GM18867 (cell line): ENCODE measurements around the gene LRP6.
"Not testable (repeated sequence)": the region's sequence is repeated elsewhere in the genome, so short reads cannot be mapped to it uniquely, and the experiment has no call there.

Source experiments
- ATAC-seq: cut with Tn5 transposase; IDR thresholded peaks from one replicate; pipeline ENCODE4 v1.9.1; 2021; ENCODE audit warnings: mild to moderate bottlenecking, moderate library complexity; ENCODE audit not compliant: unreplicated experiment

Gene LRP6

DNA sequence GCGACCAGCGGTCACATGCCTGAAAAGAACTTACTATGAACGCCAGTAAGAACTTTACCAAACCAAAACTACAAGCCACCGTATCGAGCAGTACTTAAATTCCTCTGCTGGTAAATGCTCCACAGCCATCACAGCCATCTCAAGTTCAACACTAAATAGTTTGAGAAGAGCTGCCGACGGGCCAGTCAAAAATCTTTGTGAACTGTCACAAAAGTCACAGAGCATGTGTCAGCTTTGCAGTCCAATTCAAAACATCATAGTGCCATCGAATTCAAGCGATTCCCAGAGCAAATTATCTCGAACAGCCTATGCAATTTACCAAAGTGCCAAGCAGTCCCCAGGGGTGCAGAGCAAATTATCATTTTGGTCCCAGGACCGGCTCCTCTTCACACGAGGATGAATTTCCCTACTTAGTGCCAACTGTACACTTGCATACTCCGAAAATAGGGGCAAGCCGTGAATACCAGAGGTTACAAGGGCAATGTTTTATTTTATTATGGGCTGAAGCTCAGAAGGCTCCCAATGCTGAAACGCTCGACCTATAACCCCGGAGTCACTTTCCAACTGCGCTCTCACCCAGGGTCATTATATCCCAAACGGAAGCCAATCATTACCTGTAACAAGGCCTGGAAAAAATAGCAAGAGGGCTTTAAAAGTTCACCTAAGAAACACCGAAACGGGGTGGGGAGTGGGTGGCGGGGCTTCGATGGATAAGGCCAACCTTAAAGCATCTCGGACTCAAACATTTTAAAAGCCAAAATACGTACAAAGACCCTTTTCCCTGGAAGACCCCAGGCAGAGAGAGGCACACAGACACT is 1.1 kb downstream of the LRP6 start:
- no peak for ATAC-seq

DNA sequence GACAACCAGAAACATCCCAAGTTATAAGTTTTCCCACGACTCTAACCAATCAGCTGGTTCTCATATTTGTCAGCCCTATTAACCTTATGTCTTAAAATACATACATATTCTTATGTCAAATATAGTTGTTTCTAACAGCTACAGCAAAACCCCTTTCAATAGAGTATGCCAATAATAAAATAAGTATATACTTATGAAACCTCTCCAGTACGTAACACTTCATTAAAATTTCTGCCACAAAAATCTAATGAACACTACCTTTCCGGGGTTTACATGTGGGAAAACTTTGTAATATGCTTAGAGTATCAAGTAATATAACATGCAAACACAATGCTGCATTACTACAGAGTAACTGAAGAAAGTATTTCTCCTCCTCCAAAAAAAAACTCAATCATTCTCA is 1.8 kb downstream of the LRP6 start:
- ATAC-seq = no peak

DNA sequence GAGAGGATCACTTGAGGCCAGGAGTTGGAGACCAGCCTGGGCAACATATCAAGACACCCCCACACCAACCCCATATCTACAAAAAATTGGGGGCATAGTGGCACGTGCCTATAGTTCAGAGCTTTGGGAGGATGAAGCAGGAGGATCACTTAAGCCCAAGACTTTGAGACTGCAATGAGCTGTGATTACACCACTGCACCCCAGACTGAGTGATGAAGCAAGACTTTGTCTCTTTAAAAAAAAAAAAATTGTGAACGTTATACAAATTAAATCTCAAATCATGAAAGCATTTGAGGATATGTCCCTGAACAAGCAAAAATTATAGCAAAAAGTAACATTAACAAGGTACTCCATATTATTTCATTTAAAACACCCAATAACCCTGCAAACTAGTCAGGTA is 2.9 kb downstream of the LRP6 start:
- ATAC-seq = no peak

DNA sequence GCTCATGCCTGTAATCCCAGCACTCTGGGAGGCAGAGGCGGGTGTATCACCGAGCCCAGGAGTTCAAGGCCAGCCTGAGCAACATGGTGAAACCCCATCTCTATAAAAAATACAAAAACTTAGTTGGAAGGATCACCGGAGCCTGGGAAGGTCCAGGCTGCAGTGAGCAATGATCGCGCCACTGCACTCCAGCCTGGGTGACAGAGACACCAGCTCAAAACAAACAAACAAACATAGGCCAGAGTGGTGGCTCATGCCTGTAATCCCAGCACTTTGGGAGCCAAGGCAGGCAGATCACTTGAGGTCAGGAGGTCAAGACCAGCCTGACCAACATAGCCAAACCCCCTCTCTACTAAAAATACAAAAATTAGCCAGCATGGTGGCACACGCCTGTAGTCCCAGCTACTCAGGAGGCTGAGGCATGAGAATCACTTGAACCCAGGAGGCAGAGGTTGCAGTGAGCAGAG is 10.5 kb downstream of the LRP6 start:
- ATAC-seq = not testable (repeated sequence)

GRCh38 chr12:12254553-12254952 is 12.3 kb downstream of the LRP6 start:
- no peak for ATAC-seq

DNA sequence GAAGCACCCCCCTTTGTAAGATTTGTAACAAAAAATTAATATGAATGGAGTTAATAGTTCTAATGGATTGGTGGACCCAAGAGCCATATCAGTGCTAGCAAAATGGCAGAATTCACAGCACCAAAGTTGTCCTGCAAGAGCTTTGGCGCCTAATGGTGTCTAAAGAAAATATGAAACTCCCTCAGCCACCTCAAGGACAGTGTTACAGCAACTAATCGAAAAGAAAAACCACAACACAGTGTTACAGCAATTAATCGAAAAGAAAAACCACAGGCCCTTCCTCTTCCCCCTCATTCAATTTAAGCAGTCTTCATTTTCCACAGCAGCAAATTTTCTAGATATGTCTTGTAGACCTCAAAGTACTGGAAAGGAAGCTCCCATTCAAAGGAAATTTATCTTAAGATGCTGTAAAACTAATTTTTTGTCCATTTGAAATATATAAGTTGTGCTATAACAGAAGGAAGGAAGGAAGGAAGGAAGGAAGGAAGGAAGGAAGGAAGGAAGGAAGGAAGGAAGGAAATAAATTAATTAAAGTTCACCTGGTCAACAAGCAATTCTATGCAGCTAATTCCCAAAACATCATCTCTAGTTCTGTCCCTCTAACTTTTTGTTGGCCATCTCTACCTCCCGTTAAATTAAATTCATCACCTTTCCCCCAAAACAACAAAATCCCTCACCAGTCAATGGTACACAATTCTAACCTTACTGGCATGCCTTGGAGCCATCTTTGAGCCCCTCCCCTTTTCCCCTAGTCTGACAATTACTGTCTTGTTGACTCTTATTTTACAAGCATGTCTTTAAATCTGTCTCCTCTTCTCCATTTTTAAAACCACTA is 17.4 kb downstream of the LRP6 start:
- no peak for ATAC-seq

- no peak for ATAC-seq
Measured at GRCh38 chr12:12247584-12247983, 19.3 kb downstream of the LRP6 start.

DNA sequence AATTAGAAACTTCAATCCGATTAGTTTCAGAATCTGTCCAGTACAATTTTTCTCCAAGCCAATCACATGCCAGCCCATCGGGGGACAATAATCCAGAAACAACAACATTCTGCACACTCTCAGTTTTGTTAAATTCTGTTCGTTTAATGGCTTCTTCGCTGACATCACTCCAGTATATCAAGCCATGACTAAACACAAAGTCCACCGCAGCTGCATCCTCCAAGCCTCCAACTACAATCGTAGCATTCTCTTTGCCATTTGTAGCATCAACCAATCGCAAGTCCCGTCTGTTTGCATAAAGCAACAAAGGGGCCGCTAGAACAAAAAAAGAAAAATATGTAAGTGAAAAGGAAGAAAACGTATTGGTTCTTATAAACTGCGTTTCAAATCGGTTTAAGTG is 22.5 kb downstream of the LRP6 start:
- ATAC-seq = no peak

DNA sequence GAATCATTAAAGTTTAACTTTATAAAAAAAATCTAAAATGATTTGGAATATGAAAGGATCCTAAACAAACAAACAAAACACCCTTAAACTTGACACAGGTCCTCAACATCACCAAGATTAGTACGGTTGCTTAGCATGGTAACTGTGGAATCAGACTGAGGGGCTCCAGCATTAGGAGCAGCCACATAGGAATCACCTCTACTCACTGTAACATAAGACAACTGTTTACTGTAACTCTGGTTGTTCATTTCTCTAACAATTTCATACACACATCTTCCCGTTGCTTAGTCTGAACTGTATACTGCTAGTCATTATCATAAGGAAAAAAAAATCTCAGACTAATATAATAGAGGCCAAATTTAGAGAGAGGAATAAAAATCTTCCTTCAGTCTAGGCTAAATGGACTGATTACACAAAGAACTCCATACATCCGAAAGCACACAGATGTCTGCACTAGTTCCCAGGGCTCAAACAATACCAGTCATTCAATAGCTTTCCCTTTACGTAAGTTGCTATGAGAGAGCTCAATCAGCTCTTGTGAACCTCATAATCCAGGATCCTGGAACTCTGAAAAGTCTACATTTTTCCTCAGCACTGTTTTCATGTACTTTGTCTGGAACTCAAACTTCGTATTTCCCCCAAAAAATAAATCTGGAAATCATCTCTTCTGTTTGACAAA is 26.0 kb downstream of the LRP6 start:
- ATAC-seq = no peak

GRCh38 chr12:12239127-12239526 is 27.7 kb downstream of the LRP6 start:
- no peak for ATAC-seq

DNA sequence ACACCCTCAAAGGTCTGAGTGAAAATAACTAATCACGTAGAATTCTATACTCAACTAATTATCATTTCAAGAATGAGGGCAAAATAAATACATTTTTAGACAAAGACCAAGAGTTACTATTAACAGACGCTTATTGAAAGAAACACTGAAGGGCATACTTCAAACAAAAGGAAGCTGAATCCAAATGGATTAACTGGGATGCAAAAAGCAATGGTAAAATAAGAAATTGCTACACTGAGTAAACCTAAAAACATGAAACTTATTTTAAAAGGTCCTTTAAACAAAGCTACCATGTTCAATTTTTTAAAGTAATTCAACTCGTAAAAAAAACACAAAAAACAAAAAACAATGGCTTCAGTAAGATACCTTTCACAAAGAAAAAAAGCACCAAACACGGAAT is 28.2 kb downstream of the LRP6 start:
- ATAC-seq = no peak

- ATAC-seq = no peak
Measured at GRCh38 chr12:12236896-12237295, 29.9 kb downstream of the LRP6 start.

DNA sequence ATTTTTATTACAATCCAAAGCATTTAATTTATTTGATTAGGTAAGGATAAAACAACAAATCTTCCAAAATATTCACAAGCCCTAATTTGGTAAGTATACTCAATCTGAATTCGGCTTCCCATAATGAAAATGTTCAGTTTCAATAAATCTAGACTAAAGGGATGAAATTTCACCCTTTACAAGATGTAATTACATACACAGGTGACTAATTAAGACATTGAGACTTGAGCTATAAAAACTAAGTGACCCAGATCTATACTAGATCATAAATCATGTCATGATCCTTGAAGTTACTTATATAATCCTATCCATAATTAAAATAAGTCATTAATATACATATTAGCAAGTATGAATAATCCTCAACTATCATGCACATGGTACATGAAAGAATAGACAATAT is 36.6 kb downstream of the LRP6 start:
- no peak for ATAC-seq

GRCh38 chr12:12229556-12230092 is 37.2 kb downstream of the LRP6 start:
- ATAC-seq = no peak

DNA sequence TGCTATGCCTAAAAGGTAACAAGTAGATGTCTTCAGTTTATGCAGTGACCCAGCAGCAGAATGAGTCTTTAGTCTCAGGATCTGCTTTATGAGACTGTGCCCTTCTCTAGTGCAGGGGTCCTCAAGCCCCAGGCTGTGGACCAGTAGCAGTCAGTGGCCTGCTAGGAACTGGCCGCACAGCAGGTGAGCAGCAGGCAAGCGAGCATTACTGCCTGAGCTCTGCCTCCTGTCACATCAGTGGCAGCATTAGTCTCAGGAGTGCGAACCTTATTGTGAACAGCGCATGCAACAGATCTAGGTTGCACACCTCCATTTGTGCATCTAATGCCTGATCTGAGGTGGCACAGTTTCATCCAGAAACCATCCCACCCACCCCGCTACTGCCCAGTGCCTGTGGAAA is 38.4 kb downstream of the LRP6 start:
- no peak for ATAC-seq

GRCh38 chr12:12226187-12226586 is 40.7 kb downstream of the LRP6 start:
- no peak for ATAC-seq

DNA sequence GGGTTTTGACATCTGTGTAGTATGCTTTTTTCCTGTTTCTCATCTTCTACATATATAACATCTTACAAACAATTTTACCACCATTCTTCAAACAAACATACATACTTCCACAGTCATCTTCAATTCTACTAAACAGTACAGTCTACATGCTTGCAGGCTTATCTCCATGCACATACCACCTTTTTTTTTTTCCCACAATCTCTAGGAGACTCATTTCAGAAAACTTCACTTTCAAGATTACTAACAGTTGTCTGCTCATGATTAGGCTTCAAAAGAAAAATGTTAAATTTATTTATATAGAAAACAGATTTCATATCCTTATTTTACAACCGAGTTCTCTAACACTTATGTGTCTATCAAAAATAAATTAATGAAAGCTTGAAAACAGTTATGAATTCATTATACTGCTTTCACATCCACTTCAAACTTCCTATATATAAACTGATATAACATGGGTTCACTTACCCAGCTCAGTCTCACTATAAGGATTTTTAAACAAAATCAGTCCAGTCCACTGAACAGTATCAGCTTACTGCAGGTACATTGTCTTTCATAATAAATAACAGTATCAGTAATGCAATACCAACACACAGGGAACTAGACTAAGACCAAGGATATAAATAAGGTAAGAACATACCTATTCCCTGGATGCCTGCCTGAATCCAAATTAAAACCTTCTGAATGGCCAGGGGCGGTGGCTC is 42.5 kb downstream of the LRP6 start:
- ATAC-seq = no peak

- no peak for ATAC-seq
Measured at GRCh38 chr12:12221560-12221959, 45.3 kb downstream of the LRP6 start.

DNA sequence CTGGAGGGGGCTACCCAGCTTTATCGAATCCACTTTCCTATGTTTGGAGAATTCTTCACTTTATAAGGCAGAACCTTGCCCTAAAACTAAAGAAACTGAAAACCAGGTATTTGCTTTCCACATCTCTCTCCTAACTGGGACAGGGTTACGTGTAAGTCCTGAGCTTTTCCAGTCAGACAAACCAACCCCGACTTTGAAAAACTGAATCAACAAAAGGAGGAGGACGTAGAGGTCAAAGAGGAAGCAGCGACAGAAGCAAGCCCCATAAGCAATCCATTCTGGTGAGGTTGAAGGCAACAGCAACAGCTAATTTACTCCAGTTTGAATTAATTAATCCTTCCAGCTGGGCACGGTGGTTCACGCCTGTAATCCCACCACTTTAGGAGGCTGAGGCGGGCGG is 47.2 kb downstream of the LRP6 start:
- ATAC-seq = no peak

GRCh38 chr12:12217018-12217359 is 49.9 kb downstream of the LRP6 start:
- no peak for ATAC-seq
